D721Med (cell line): Measurements from ENCODE around the gene GGCT.
"Not testable (repeated sequence)": the region's sequence is repeated elsewhere in the genome, so short reads cannot be mapped to it uniquely, and the experiment has no call there.

ENCODE experiments used
- DNase-seq: peaks from one replicate; pipeline ENCODE4 v3.0.0; 2011; ENCODE audit warnings: low spot score; ENCODE audit not compliant: insufficient read length
- FAIRE-seq: peaks from 2 replicates; lab custom pipeline; 2011; peaks lifted over from hg19 to GRCh38; lab: Jason Lieb, UNC
- CTCF ChIP-seq: IDR thresholded peaks from 2 replicates; pipeline ENCODE4 v1.5.1; 2012; ENCODE audit warnings: mild to moderate bottlenecking, control low read depth; ENCODE audit not compliant: insufficient read depth; ENCODE audit errors: missing control alignments

The GGCT gene

GRCh38 chr7:30493228-30493627, 11.4 kb downstream of the GGCT start:
- no peak for DNase-seq
- no peak for FAIRE-seq
- no peak for TF ChIP-seq CTCF

DNA sequence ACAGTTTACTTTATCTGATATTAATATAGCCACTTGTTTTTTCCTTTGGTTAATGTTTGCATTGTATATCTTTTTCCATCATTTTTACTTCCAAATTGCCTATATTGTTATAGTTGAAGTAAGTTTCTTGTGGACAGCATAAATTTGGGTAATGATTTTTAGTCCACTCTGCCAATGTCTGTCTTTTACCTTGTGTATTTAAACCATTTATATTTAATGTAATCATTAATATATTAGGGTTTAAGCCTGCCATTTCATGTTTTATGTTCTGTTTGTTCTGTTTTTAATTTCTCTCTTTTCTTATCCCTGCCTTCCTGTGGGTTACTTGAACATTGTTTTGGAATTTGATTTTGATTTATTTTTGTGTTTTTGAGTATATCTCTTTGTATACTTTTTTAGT, 13.2 kb downstream of the GGCT start:
- TF ChIP-seq CTCF, result no peak
- DNase-seq (no peak), FAIRE-seq (no peak)

DNA sequence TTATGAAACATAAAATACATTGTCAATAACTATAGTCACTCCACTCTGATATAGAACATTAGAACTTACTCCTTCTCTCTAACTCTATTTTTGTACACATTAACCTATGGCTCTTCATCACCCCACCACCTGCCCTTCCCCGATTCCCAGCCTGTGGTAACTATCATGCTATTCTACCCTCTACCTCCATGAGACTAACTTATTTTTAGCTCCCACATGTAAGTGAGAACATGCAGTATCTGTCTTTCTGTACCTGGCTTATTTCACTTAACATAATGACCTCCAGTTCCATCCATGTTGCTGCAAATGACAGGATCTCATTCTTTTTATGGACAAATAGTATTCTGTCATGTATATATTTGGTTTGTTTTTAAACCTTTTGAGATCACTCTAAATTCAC, 17.3 kb downstream of the GGCT start:
- DNase-seq (no peak), FAIRE-seq (no peak)
- TF ChIP-seq CTCF, result no peak

- FAIRE-seq (no peak), DNase-seq (no peak)
- no peak for TF ChIP-seq CTCF
These were observed 19.0 kb downstream of the GGCT start for GRCh38 chr7:30485667-30486066.

DNA sequence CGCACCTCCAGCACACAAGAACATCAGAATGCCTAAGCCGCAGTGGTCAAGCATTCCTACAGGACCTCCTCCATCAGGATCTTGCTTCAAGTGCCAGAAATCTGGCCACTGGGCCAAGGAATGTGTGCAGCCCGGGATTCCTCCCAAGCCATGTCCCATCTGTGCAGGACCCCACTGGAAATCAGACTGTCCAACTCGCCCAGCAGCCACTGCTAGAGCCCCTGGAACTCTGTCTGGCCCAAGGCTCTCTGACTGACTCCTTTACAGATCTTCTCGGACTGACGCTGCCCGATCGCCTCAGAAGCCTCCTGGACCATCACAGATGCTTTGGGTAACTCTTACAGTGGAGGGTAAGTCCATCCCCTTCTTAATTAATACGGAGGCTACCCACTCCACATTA, 23.2 kb downstream of the GGCT start:
- FAIRE-seq, DNase-seq: not testable (repeated sequence)

GRCh38 chr7:30479202-30480120, 25.2 kb downstream of the GGCT start:
- FAIRE-seq (no peak), DNase-seq (no peak)
- TF ChIP-seq CTCF, result no peak

DNA sequence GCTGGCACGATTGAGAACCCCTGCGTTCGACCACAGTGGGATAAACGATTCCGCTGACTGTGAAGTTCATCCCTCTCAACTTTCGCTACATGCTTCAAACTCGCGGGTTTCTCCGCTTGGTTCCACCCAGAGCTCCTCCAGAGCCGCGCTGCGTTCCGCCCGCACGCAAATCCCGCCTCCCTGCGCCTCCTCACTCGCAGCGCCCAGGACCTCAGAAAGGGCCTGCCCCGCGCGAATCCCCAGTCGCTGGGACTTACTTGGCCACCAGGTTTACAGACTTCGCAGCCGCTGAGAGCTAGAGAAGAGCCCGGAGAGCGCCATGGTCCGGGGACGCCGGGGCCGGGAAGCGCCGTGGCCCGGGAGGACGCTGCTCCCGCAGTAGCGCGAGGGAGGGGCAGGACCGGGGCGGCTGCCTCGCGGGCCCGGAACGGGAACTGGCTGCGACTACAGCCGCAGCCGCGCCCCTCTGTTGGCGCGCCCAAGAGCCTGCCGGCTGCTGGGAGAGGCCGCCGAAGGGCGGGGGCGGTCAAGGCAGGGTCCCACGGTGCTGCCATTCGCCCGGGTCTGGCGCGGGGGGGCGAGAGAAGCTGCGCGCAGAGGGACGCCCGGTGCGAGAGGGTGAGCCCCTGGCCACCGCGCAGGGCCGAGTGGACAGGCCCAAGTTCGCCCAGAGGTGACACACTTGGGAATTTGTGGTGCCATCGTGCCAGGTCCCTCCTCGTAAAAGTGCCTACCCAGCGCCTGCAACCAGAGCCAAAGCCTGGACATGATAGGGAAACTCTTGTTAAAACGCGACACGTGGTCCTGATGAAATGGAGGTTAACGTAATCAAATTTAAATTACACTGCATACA, 26.1 kb downstream of the GGCT start, which contains the start of gene NOD1:
NOD1 (minus strand) TSS at position 436 of the 853 bp plus-strand sequence. CDS start 21,863 bp downstream, outside the sequence.
- TF ChIP-seq CTCF, result no peak
- FAIRE-seq, result no peak
- DNase-seq, result peak; percentile 26
